ENCODE results near the gene EDRF1. TPM values are rescaled to one million over a fixed set of nuclear protein-coding genes. Genes with fewer than 3 reads are reported as not detected.

Gene EDRF1
- total RNA-seq, 1 donor = 25.0 TPM

GRCh38 chr10:125762692-125763648, 43.5 kb downstream of the EDRF1 start:
- Histone ChIP-seq H3K4me1 (ENCODE audit: insufficient read depth, low read length) (no peaks in the 10 kb centered on the region), H4K20me1 (ENCODE audit: insufficient read depth, low read length) (no peaks in the 10 kb centered on the region), H2AFZ (ENCODE audit: low read length) (no peak overlapping the region), H3K27ac (ENCODE audit: low read depth, low read length) (no peak overlapping the region), H3K27me3 (ENCODE audit: insufficient read depth, low read length) (no peaks in the 10 kb centered on the region), H3K4me2 (ENCODE audit: insufficient read depth, low read length) (no peak overlapping the region), H3K36me3 (ENCODE audit: insufficient read depth, low read length) (peaks cover 46% of the 10 kb centered on the region), H3K79me2 (ENCODE audit: insufficient read depth, low read length) (no peaks in the 10 kb centered on the region), H3K4me3 (ENCODE audit: insufficient read depth, low read length) (no peak overlapping the region), H3K9me3 (ENCODE audit: low read depth, low read length) (no peaks in the 10 kb centered on the region)
- no peak for DNase-seq (ENCODE audit: insufficient read length, low spot score, missing footprints)
- TF ChIP-seq CTCF (IDR thresholded peaks at IDR 0.05; ENCODE audit: extremely low read depth, low read depth, low read length) = no peak

GRCh38 chr10:125765835-125766234, 46.3 kb downstream of the EDRF1 start:
- DNase-seq (ENCODE audit: insufficient read length, low spot score, missing footprints) = no peak
- no peak overlapping the region for H3K4me2 ChIP-seq (ENCODE audit: insufficient read depth, low read length)
- H3K27ac ChIP-seq (ENCODE audit: low read depth, low read length) = no peak overlapping the region
- no peak for TF ChIP-seq CTCF (IDR thresholded peaks at IDR 0.05; ENCODE audit: extremely low read depth, low read depth, low read length)
- H3K36me3 ChIP-seq (ENCODE audit: insufficient read depth, low read length) = peaks cover 26% of the 10 kb centered on the region
- no peaks in the 10 kb centered on the region for H3K9me3 ChIP-seq (ENCODE audit: low read depth, low read length)
- no peak overlapping the region for H2AFZ ChIP-seq (ENCODE audit: low read length)
- no peaks in the 10 kb centered on the region for H3K79me2 ChIP-seq (ENCODE audit: insufficient read depth, low read length)
- H3K4me1 ChIP-seq (ENCODE audit: insufficient read depth, low read length) = no peaks in the 10 kb centered on the region
- no peak overlapping the region for H3K4me3 ChIP-seq (ENCODE audit: insufficient read depth, low read length)
- H3K27me3 ChIP-seq (ENCODE audit: insufficient read depth, low read length) = no peaks in the 10 kb centered on the region
- H4K20me1 ChIP-seq (ENCODE audit: insufficient read depth, low read length) = no peaks in the 10 kb centered on the region

- H3K79me2 ChIP-seq (ENCODE audit: insufficient read depth, low read length) = no peaks in the 10 kb centered on the region
- no peaks in the 10 kb centered on the region for H3K27me3 ChIP-seq (ENCODE audit: insufficient read depth, low read length)
- peaks cover 26% of the 10 kb centered on the region for H3K36me3 ChIP-seq (ENCODE audit: insufficient read depth, low read length)
- no peak overlapping the region for H3K4me3 ChIP-seq (ENCODE audit: insufficient read depth, low read length)
- no peak for TF ChIP-seq CTCF (IDR thresholded peaks at IDR 0.05; ENCODE audit: extremely low read depth, low read depth, low read length)
- no peak for DNase-seq (ENCODE audit: insufficient read length, low spot score, missing footprints)
- H4K20me1 ChIP-seq (ENCODE audit: insufficient read depth, low read length) = no peaks in the 10 kb centered on the region
- no peak overlapping the region for H3K27ac ChIP-seq (ENCODE audit: low read depth, low read length)
- H3K4me2 ChIP-seq (ENCODE audit: insufficient read depth, low read length) = no peak overlapping the region
- H3K4me1 ChIP-seq (ENCODE audit: insufficient read depth, low read length) = no peaks in the 10 kb centered on the region
- H2AFZ ChIP-seq (ENCODE audit: low read length) = no peak overlapping the region
- no peaks in the 10 kb centered on the region for H3K9me3 ChIP-seq (ENCODE audit: low read depth, low read length)
Observed at GRCh38 chr10:125766511-125766910, 47.0 kb downstream of the EDRF1 start.

- Histone ChIP-seq H3K9me3 (ENCODE audit: low read depth, low read length) (no peaks in the 10 kb centered on the region), H3K4me2 (ENCODE audit: insufficient read depth, low read length) (no peak overlapping the region), H3K27ac (ENCODE audit: low read depth, low read length) (no peak overlapping the region), H3K79me2 (ENCODE audit: insufficient read depth, low read length) (no peaks in the 10 kb centered on the region), H3K27me3 (ENCODE audit: insufficient read depth, low read length) (no peaks in the 10 kb centered on the region), H3K4me3 (ENCODE audit: insufficient read depth, low read length) (no peak overlapping the region), H4K20me1 (ENCODE audit: insufficient read depth, low read length) (no peaks in the 10 kb centered on the region), H2AFZ (ENCODE audit: low read length) (no peak overlapping the region), H3K4me1 (ENCODE audit: insufficient read depth, low read length) (no peaks in the 10 kb centered on the region), H3K36me3 (ENCODE audit: insufficient read depth, low read length) (peaks cover 21% of the 10 kb centered on the region)
- TF ChIP-seq CTCF (IDR thresholded peaks at IDR 0.05; ENCODE audit: extremely low read depth, low read depth, low read length) = no peak
- peak; percentile 90 for DNase-seq (ENCODE audit: insufficient read length, low spot score, missing footprints)
Observed at GRCh38 chr10:125768219-125768855, 48.8 kb downstream of the EDRF1 start.
